HG02885 (cell line): ENCODE results near the gene KIRREL3.

ENCODE experiments used
- ATAC-seq: cut with Tn5 transposase; IDR thresholded peaks from one replicate; pipeline ENCODE4 v1.9.1; 2021; ENCODE audit warnings: mild to moderate bottlenecking; ENCODE audit not compliant: unreplicated experiment, poor library complexity

Gene KIRREL3

GRCh38 chr11:126698576-126698975, 302.0 kb downstream of the KIRREL3 start:
- no peak for ATAC-seq

GRCh38 chr11:126697936-126698335, 302.6 kb downstream of the KIRREL3 start:
- ATAC-seq, result no peak

- ATAC-seq, result no peak
Measured at GRCh38 chr11:126696982-126697381, 303.6 kb downstream of the KIRREL3 start.

GRCh38 chr11:126695293-126695692, 305.3 kb downstream of the KIRREL3 start:
- no peak for ATAC-seq

- ATAC-seq, result no peak
Measured at GRCh38 chr11:126694065-126694625, 306.4 kb downstream of the KIRREL3 start.

GRCh38 chr11:126687477-126687876, 313.1 kb downstream of the KIRREL3 start:
- no peak for ATAC-seq

GRCh38 chr11:126686938-126687337, 313.6 kb downstream of the KIRREL3 start:
- no peak for ATAC-seq

GRCh38 chr11:126683766-126684728, 316.5 kb downstream of the KIRREL3 start:
- ATAC-seq, result no peak

- ATAC-seq, result no peak
Measured at GRCh38 chr11:126682590-126682989, 318.0 kb downstream of the KIRREL3 start.

GRCh38 chr11:126680700-126681099, 319.9 kb downstream of the KIRREL3 start:
- no peak for ATAC-seq

GRCh38 chr11:126680131-126680530, 320.4 kb downstream of the KIRREL3 start:
- no peak for ATAC-seq

GRCh38 chr11:126679033-126679432, 321.5 kb downstream of the KIRREL3 start:
- ATAC-seq, result no peak

- ATAC-seq, result no peak
Measured at GRCh38 chr11:126676536-126676935, 324.0 kb downstream of the KIRREL3 start.

GRCh38 chr11:126673319-126673718, 327.3 kb downstream of the KIRREL3 start:
- no peak for ATAC-seq

GRCh38 chr11:126669416-126669815, 331.2 kb downstream of the KIRREL3 start:
- no peak for ATAC-seq

- no peak for ATAC-seq
Measured at GRCh38 chr11:126664643-126665042, 335.9 kb downstream of the KIRREL3 start.

- no peak for ATAC-seq
Measured at GRCh38 chr11:126663749-126664592, 336.6 kb downstream of the KIRREL3 start.

- ATAC-seq, result no peak
Measured at GRCh38 chr11:126662035-126662790, 338.4 kb downstream of the KIRREL3 start.

GRCh38 chr11:126660761-126661425, 339.7 kb downstream of the KIRREL3 start:
- no peak for ATAC-seq

- ATAC-seq, result no peak
Measured at GRCh38 chr11:126660321-126660720, 340.2 kb downstream of the KIRREL3 start.
